Astrocyte (in vitro differentiated cells and primary cell): ENCODE measurements around the gene SPP1.

Experiments
- CTCF ChIP-seq: IDR thresholded peaks from 2 replicates; pipeline ENCODE4 v1.5.1; 2011; ENCODE audit warnings: low read depth, mild to moderate bottlenecking, inconsistent platforms, low read length, moderate library complexity; ENCODE audit not compliant: insufficient read depth
- EZH2 ChIP-seq: IDR thresholded peaks from 2 replicates; pipeline ENCODE4 v1.6.1; 2012; ENCODE audit warnings: mild to moderate bottlenecking, low read length, inconsistent platforms; ENCODE audit not compliant: insufficient read depth

- TF ChIP-seq CTCF (no peak), EZH2 (no peak)
Observed at GRCh38 chr4:87938746-87939145, 36.8 kb upstream of the SPP1 start.
